GM12874 (cell line): ENCODE results near the gene IWS1.

Source experiments
- TF ChIP-seq, protein P1 (sequence below): IDR thresholded peaks from 2 replicates; pipeline ENCODE4 v1.5.1; 2011; ENCODE audit warnings: low read depth, mild to moderate bottlenecking, control low read depth, low read length, moderate library complexity; ENCODE audit not compliant: insufficient read depth

The IWS1 gene

DNA sequence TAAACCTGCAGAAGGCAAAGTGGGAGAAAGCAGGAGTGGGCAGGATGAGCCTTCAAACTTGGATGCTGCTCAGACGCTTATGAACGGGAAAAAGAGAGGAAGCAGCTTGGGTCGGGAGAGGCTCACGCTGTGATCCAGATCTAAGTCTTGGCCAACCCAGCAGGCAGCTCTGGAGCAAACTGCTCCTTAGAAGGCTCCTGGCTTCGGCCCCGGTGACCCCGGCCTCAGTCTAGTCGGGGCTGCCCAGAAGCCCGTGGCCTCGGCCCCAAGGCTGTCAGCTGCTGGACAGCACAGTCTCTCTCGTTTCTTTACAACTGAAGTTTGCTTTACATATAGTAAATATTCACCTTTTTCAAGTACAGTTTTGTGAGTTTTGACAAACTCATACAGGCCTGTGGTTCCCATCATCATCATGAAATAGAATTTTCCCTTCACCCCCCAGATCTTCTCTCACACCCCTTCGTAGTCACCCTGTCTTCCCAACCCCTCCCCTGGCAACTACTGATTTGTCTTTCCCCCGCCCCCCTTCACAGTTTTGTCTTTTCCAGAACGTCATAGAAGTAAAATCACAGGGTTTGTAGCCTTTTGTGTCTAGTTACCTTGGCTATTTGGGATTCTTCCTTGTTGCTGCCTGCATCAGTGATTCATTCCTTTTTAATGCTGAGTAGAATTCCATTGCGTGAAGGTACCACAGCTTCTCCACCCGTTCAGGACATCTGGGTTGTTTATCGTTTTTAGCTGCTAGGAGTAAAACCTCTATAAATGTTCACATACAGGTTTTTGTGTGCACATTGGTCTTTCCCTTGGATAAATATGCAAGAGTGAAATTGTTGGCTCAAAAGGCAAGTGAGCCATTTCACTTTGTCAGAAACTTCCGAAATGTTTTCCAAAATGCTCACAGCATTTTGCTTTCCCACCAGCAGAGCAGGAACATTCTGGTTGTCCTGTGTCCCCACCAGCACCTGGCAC, 44.3 kb upstream of the IWS1 start:
- TF ChIP-seq, protein P1, sequence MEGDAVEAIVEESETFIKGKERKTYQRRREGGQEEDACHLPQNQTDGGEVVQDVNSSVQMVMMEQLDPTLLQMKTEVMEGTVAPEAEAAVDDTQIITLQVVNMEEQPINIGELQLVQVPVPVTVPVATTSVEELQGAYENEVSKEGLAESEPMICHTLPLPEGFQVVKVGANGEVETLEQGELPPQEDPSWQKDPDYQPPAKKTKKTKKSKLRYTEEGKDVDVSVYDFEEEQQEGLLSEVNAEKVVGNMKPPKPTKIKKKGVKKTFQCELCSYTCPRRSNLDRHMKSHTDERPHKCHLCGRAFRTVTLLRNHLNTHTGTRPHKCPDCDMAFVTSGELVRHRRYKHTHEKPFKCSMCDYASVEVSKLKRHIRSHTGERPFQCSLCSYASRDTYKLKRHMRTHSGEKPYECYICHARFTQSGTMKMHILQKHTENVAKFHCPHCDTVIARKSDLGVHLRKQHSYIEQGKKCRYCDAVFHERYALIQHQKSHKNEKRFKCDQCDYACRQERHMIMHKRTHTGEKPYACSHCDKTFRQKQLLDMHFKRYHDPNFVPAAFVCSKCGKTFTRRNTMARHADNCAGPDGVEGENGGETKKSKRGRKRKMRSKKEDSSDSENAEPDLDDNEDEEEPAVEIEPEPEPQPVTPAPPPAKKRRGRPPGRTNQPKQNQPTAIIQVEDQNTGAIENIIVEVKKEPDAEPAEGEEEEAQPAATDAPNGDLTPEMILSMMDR = no peak

DNA sequence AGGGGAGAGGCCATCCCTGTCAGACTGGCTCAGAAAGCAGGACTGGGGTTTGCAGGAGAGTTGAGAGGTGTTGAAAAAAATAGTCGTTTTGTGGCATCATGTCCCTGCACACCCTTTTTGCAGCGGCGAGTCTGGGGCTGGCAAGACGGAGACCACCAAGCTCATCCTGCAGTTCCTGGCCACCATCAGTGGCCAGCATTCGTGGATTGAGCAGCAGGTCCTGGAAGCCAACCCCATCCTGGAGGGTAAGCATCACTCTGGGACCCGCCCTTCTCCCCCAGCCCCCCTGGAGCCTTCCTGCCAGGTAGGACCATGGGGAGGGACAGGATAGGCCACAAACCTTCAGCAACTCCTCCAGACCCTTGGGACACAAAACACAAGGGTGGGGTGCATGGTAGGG, 43.4 kb upstream of the IWS1 start:
- TF ChIP-seq, protein P1 = no peak

DNA sequence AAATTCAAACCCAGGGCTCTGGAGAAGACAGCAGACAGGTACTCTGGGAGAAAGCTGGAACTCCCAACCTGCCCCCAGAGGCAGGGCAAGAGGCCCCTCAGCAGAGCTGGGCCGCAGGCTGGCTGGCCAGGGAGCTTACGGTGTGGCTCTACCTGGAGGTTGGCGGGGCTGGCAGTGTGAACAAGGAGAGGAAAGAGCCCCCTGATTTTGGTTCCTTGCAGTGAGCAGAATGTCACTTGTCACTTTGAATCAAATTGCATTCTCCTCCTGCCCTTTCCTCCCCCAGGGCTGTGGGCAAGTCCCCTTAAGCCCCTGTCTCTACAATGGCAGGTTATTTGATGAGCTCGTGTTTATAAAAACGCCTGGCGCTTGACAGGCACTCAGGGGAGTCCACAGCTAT, 41.8 kb upstream of the IWS1 start:
- TF ChIP-seq, protein P1 = no peak

GRCh38 chr2:127567351-127567854, 41.1 kb upstream of the IWS1 start:
- TF ChIP-seq, protein P1 = no peak

DNA sequence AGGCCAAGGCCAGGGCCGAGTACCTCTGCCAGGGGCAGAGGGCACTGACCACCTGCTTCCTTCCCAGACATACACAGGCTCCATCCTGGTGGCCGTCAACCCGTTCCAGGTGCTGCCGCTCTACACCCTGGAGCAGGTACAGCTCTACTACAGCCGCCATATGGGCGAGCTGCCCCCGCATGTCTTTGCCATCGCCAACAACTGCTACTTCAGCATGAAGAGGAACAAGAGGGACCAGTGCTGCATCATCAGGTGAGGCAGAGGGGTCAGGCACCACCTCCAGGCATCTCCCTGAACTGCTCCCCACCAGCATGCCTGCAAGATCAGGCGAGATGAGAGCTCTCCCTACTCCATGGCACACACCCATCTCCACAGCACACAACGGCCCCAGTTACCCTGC, 40.3 kb upstream of the IWS1 start:
- TF ChIP-seq, protein P1 = no peak

- TF ChIP-seq, protein P1 = no peak
Observed at GRCh38 chr2:127566139-127566417, 39.8 kb upstream of the IWS1 start.

DNA sequence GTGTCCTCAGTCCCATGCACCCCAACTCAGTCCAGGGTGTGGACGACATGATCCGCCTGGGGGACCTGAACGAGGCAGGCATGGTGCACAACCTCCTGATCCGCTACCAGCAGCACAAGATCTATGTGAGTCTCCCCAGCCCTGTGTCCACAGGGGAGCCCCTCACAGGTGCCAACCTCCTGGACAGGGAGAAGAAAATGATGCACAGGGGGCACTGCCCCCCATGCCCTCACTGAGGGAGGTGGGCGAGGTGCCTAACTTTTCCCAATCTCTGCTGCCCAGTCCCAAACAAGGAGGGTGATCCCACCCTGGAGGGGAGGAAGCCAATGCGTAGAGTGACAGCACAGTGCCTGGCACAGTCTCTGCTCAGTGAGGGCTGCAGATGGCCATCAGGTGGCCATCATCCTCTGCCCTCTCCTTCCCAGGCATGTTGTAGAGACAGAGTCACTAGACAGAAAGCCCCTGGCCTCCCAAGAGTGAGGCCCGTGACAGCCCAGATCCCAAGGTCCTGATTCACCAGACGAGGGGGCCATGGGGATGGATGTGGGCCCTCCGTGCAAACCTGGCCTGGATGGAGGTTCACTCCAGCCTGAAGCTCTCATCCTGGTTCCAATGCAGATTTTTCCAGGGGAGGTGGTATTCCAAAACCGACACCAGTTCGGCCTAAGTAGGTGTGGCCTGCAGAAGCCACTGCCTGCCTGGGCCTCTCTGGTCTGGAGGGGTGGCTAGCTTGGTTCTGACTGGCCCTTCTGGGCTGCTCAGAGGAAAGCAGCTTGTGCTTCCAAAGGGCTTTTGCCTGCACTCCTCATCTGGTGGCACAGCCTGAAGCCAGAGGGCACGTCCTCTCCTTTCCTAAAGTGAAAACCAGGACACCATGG, 39.2 kb upstream of the IWS1 start:
- TF ChIP-seq, protein P1 = no peak
